ENCODE results near the gene KRT80. TPM values are rescaled to one million over a fixed set of nuclear protein-coding genes. Genes with fewer than 3 reads are reported as not detected.

Gene KRT80
- total and polyA plus RNA-seq, 3 donors from 2014 or later: 0.50 to 1.0 (median 0.94) TPM

GRCh38 chr12:52209321-52209720, 17.5 kb upstream of the KRT80 start:
- no peak for DNase-seq
- no peaks in the 10 kb centered on the region for H3K4me1 ChIP-seq
- TF ChIP-seq POLR2A (IDR thresholded peaks at IDR 0.05) (no peak), CTCF (IDR thresholded peaks at IDR 0.05) (no peak)
- H3K27ac ChIP-seq: no peak overlapping the region
- WGBS, 2 donors: 85 to 89% methylated on average over 7 to 8 of the region's 8 CpGs
- H3K27me3 ChIP-seq: no peaks in the 10 kb centered on the region
- no peaks in the 10 kb centered on the region for H3K36me3 ChIP-seq (ENCODE audit: low read depth, missing control alignments)
- intact Hi-C loops (cut with DNase I; ENCODE audit: low total_unique reads): no loop called here
- no peak overlapping the region for H3K4me3 ChIP-seq
- H3K9me3 ChIP-seq: no peaks in the 10 kb centered on the region

- Histone ChIP-seq H3K36me3 (ENCODE audit: low read depth, missing control alignments) (no peaks in the 10 kb centered on the region), H3K9me3 (no peaks in the 10 kb centered on the region), H3K27ac (no peak overlapping the region), H3K4me3 (no peak overlapping the region), H3K27me3 (no peaks in the 10 kb centered on the region), H3K4me1 (no peaks in the 10 kb centered on the region)
- TF ChIP-seq POLR2A (IDR thresholded peaks at IDR 0.05): no peak
- no peak for TF ChIP-seq CTCF (IDR thresholded peaks at IDR 0.05)
- WGBS, 2 donors: 76 to 83% methylated on average over 18 of the region's 18 CpGs
- intact Hi-C loops (cut with DNase I; ENCODE audit: low total_unique reads): no loop called here
- DNase-seq: no peak
These were observed 16.8 kb upstream of the KRT80 start for GRCh38 chr12:52208424-52209165.

- Histone ChIP-seq H3K9me3 (no peaks in the 10 kb centered on the region), H3K27me3 (no peaks in the 10 kb centered on the region), H3K36me3 (ENCODE audit: low read depth, missing control alignments) (no peaks in the 10 kb centered on the region), H3K27ac (no peak overlapping the region), H3K4me1 (no peaks in the 10 kb centered on the region), H3K4me3 (no peak overlapping the region)
- TF ChIP-seq CTCF (IDR thresholded peaks at IDR 0.05): no peak
- no peak for TF ChIP-seq POLR2A (IDR thresholded peaks at IDR 0.05)
- 46 to 50% methylated on average over 2 to 10 of the region's 10 CpGs for whole genome bisulfite sequencing, 2 donors
- intact Hi-C loops (cut with DNase I; ENCODE audit: low total_unique reads): no loop called here
- DNase-seq: no peak
These were observed 16.1 kb upstream of the KRT80 start for GRCh38 chr12:52207895-52208294.

- intact Hi-C loops (cut with DNase I; ENCODE audit: low total_unique reads): no loop called here
- H3K36me3 ChIP-seq (ENCODE audit: low read depth, missing control alignments): no peaks in the 10 kb centered on the region
- H3K27me3 ChIP-seq: no peaks in the 10 kb centered on the region
- no peak overlapping the region for H3K27ac ChIP-seq
- no peaks in the 10 kb centered on the region for H3K9me3 ChIP-seq
- TF ChIP-seq CTCF (IDR thresholded peaks at IDR 0.05) (no peak), POLR2A (IDR thresholded peaks at IDR 0.05) (no peak)
- WGBS, 2 donors: 97 to 100% methylated on average over 2 of the region's 2 CpGs
- no peak overlapping the region for H3K4me3 ChIP-seq
- no peaks in the 10 kb centered on the region for H3K4me1 ChIP-seq
- no peak for DNase-seq
These were observed 15.3 kb upstream of the KRT80 start for GRCh38 chr12:52207106-52207505.
